IMR-90 (cell line): Measurements from ENCODE around the gene PARVG.

Experiments
- BHLHE40 ChIP-seq: fragments of 150-350 bp; IDR thresholded peaks from 2 replicates; pipeline ENCODE4 v1.6.1; 2016; ENCODE audit warnings: mild to moderate bottlenecking, low read depth, low read length
- CEBPB ChIP-seq: IDR thresholded peaks from 2 replicates; pipeline ENCODE4 v1.6.1; 2012; ENCODE audit warnings: low read depth, low read length, improper control_type of control experiment
- CTCF ChIP-seq: conservative IDR thresholded peaks from 2 replicates; pipeline ENCODE4 v1.5.1; 2012; ENCODE audit warnings: mild to moderate bottlenecking, low read depth, low read length, improper control_type of control experiment
- FOS ChIP-seq: fragments of 150-350 bp; IDR thresholded peaks from 2 replicates; pipeline ENCODE4 v1.6.1; 2016; ENCODE audit warnings: low read depth, low read length
- MXI1 ChIP-seq: IDR thresholded peaks from 2 replicates; pipeline ENCODE4 v1.6.1; 2012; ENCODE audit warnings: low read depth, mild to moderate bottlenecking, low read length, moderate library complexity, borderline replicate concordance
- POLR2A ChIP-seq: IDR thresholded peaks from 2 replicates; pipeline ENCODE4 v1.6.1; 2012; ENCODE audit warnings: mild to moderate bottlenecking, low read depth, low read length
- RAD21 ChIP-seq: IDR thresholded peaks from 2 replicates; pipeline ENCODE4 v1.6.1; 2012; ENCODE audit warnings: low read length, improper control_type of control experiment
- RCOR1 ChIP-seq: IDR thresholded peaks from 2 replicates; pipeline ENCODE4 v1.6.1; 2012; ENCODE audit warnings: mild to moderate bottlenecking, low read length, improper control_type of control experiment; ENCODE audit not compliant: insufficient replicate concordance
- RFX5 ChIP-seq: IDR thresholded peaks from 2 replicates; pipeline ENCODE4 v1.8.0; 2012; ENCODE audit warnings: low read depth, mild to moderate bottlenecking, low read length, moderate library complexity
- SMC3 ChIP-seq: fragments of 150-350 bp; IDR thresholded peaks from 2 replicates; pipeline ENCODE4 v1.6.1; 2016; ENCODE audit warnings: low read depth, mild to moderate bottlenecking, antibody characterized with exemption, low read length, moderate library complexity
- USF2 ChIP-seq: fragments of 150-350 bp; IDR thresholded peaks from 2 replicates; pipeline ENCODE4 v1.6.1; 2017; ENCODE audit warnings: mild to moderate bottlenecking, antibody characterized with exemption, low read length, low read depth

- TF ChIP-seq CTCF (no peak), POLR2A (no peak), BHLHE40 (no peak), USF2 (no peak), CEBPB (no peak), RFX5 (no peak), MXI1 (no peak), SMC3 (no peak), RCOR1 (no peak), FOS (no peak), RAD21 (no peak)
Measured at GRCh38 chr22:44220727-44221680, 40.3 kb downstream of the PARVG start.
